SIG-M5 treated with dmso at 0.1 percent for 504 hours (cell line): ENCODE measurements around the gene CLEC2B.

Experiments
- DNase-seq: peaks from one replicate; lab custom pipeline; 2025; ENCODE audit not compliant: unreplicated experiment; lab: John Stamatoyannopoulos, UW

The CLEC2B gene

DNA sequence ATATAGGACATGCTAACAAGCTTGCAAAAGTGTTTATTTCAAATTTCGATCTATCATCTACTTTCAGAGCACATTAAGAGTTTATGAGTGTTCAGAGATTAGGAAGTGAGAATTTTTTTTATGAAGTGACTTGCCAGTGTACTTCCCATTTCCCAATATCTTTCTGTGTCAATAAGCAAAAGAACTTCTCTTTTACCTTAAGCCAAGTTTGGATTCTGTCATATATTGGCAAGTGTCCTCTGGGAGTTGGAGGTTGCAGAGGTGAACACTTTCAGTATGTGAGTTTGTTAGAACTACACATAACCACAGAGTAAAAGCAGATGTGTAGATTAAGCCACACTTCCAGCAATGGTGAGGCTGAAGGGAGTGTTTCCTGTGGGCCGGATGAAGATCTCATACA is 58.5 kb downstream of the CLEC2B start:
- DNase-seq: peak; percentile 93

- DNase-seq: no peak
Measured at GRCh38 chr12:9809866-9810265, 59.3 kb downstream of the CLEC2B start.

- no peak for DNase-seq
Measured at GRCh38 chr12:9809338-9809737, 59.8 kb downstream of the CLEC2B start.

- peak; percentile 42 for DNase-seq
Measured at GRCh38 chr12:9808504-9808903, 60.6 kb downstream of the CLEC2B start.

GRCh38 chr12:9806714-9807113 is 62.4 kb downstream of the CLEC2B start:
- no peak for DNase-seq

DNA sequence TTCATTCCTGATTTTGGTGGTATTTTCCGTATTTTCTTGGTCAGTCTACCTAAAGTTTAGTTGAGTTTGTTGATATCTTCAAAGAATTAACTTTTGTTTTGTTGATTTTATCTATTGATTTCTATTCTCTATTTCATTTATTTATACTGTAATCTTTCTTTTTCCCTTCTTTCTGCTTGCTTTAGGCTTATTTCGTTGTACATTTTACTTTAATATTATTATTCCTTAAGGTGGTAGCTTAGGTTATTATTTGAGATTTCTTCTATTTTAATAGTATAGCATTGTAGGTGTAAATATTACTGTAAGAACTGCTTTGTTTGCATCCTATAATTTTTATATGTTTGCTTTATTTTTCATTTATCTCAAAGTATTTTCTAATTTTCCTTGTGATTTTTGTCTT is 63.3 kb downstream of the CLEC2B start:
- no peak for DNase-seq
